Left cardiac atrium (tissue), 4 donors: ENCODE results near the gene CUL5. TPM values are rescaled to one million over a fixed set of nuclear protein-coding genes. Genes with fewer than 3 reads are reported as not detected.
"Not testable (repeated sequence)": the region's sequence is repeated elsewhere in the genome, so short reads cannot be mapped to it uniquely, and the experiment has no call there.

Experiments
- ATAC-seq, 2 donors: fragments of 200-7000 bp; cut with Tn5 transposase; one replicate each; pipeline ENCODE4 v1.9.1; 2020; ENCODE audit warnings: mild to moderate bottlenecking in 2 of 2, moderate library complexity in 2 of 2
- DNase-seq: peaks from one replicate; pipeline ENCODE4 v3.0.0-alpha.2; 2020
- intact Hi-C, 2 donors: fragments of 100-400 bp; cut with DNase I; formaldehyde crosslinking; loops; one replicate each; pipeline versions ENCODE4 v1.14.1 to v1.15.1; 2022 to 2023
- total RNA-seq, 2 donors: library from RNA; stranded (reverse); fragmentation: NEBNext Ultra II Directional; extraction: Animal tissue kit (Norgen Biotek cat#: 25700); gene quantifications; one replicate each; pipeline ENCODE4 v1.2.1, GENCODE V29; 2021
- donor health status: DM: no; HTN: yes; CAD: no.
- donor health status: DM: no; HTN: yes; CAD: no; lungs with severe emphysema.
- donor health status: DM: yes; HTN: yes; CAD: no.
- donor health status: Dilated cardiomyopathy.

CUL5 gene
- total RNA-seq, 2 donors from 2014 or later: 37.9 to 40.5 TPM

GRCh38 chr11:108016647-108017046 lies 7.9 kb downstream of the CUL5 start:
- no peak for ATAC-seq
- intact Hi-C loops: loop anchor here in 1 of 2 donors (10.0 kb wide), 1 partner anchor 208 kb away; the partner anchor contains the start of genes ATM and NPAT

GRCh38 chr11:108018708-108019107 lies 10.0 kb downstream of the CUL5 start:
- intact Hi-C loops: loop anchor here in 1 of 2 donors (10.0 kb wide), 1 partner anchor 206 kb away; the partner anchor contains the start of genes ATM and NPAT
- no peak for ATAC-seq
- DNase-seq: no peak

More at GRCh38 chr11:108016647-108017046, 7.9 kb downstream of the CUL5 start:
- DNase-seq: no peak

- DNase-seq (no peak), ATAC-seq (peak; percentile 23 to 57)
- intact Hi-C loops: loop anchor here in 1 of 2 donors (10.0 kb wide), 1 partner anchor 205 kb away; the partner anchor contains the start of genes ATM and NPAT
Observed at GRCh38 chr11:108019870-108020540, 11.3 kb downstream of the CUL5 start.

- DNase-seq (no peak), ATAC-seq (no peak)
- intact Hi-C loops: no loop called here
Observed at GRCh38 chr11:108025387-108026080, 16.8 kb downstream of the CUL5 start.

- intact Hi-C loops: no loop called here
- ATAC-seq (no peak), DNase-seq (no peak)
Observed at GRCh38 chr11:108027057-108027456, 18.4 kb downstream of the CUL5 start.

- DNase-seq, ATAC-seq, intact Hi-C loops: not testable (repeated sequence)
Observed at GRCh38 chr11:108028822-108029441, 20.2 kb downstream of the CUL5 start.

- DNase-seq, intact Hi-C loops, ATAC-seq: not testable (repeated sequence)
Observed at GRCh38 chr11:108031604-108032003, 22.9 kb downstream of the CUL5 start.

- intact Hi-C loops: no loop called here
- DNase-seq (no peak), ATAC-seq (no peak)
Observed at GRCh38 chr11:108032800-108033199, 24.1 kb downstream of the CUL5 start.

GRCh38 chr11:108034034-108034433 lies 25.3 kb downstream of the CUL5 start:
- DNase-seq: no peak
- ATAC-seq: no peak
- intact Hi-C loops: no loop called here

GRCh38 chr11:108034952-108035351 lies 26.3 kb downstream of the CUL5 start:
- DNase-seq (no peak), ATAC-seq (no peak)
- intact Hi-C loops: no loop called here

- intact Hi-C loops: no loop called here
- ATAC-seq (peak; percentile 19 to 83), DNase-seq (no peak)
Observed at GRCh38 chr11:108035690-108036089, 27.0 kb downstream of the CUL5 start.

- ATAC-seq (peak in 1 of 2 donors; percentile 15), DNase-seq (no peak)
- intact Hi-C loops: no loop called here
Observed at GRCh38 chr11:108037211-108037610, 28.5 kb downstream of the CUL5 start.

- no peak for DNase-seq
- no peak for ATAC-seq
- intact Hi-C loops: no loop called here
Observed at GRCh38 chr11:108037636-108038035, 28.9 kb downstream of the CUL5 start.

GRCh38 chr11:108048269-108048668 lies 39.6 kb downstream of the CUL5 start:
- intact Hi-C loops: no loop called here
- DNase-seq: no peak
- ATAC-seq: no peak

GRCh38 chr11:108062336-108062735 lies 53.6 kb downstream of the CUL5 start:
- intact Hi-C loops: no loop called here
- no peak for ATAC-seq

GRCh38 chr11:108063410-108063809 lies 54.7 kb downstream of the CUL5 start:
- ATAC-seq: no peak
- no peak for DNase-seq
- intact Hi-C loops: no loop called here

More at GRCh38 chr11:108062336-108062735, 53.6 kb downstream of the CUL5 start:
- no peak for DNase-seq

GRCh38 chr11:108069947-108070346 lies 61.2 kb downstream of the CUL5 start:
- intact Hi-C loops: no loop called here
- ATAC-seq (peak in 1 of 2 donors; percentile 55), DNase-seq (no peak)

- intact Hi-C loops: no loop called here
- DNase-seq: no peak
Observed at GRCh38 chr11:108084811-108085210, 76.1 kb downstream of the CUL5 start.

GRCh38 chr11:108085672-108086071 lies 77.0 kb downstream of the CUL5 start:
- intact Hi-C loops: no loop called here
- no peak for DNase-seq
- ATAC-seq: no peak

More at GRCh38 chr11:108084811-108085210, 76.1 kb downstream of the CUL5 start:
- ATAC-seq: no peak

- intact Hi-C loops: no loop called here
- ATAC-seq: no peak
- no peak for DNase-seq
Observed at GRCh38 chr11:108092134-108092533, 83.4 kb downstream of the CUL5 start.
